Neural crest cell (in vitro differentiated cells): ENCODE results near the gene TMPRSS13. TPM values are rescaled to one million over a fixed set of nuclear protein-coding genes. Genes with fewer than 3 reads are reported as not detected.

ENCODE experiments used
- DNase-seq: peaks from one replicate; pipeline ENCODE4 v3.0.0; 2021; ENCODE audit warnings: low read depth, mixed read lengths, low spot score
- H3K27ac Mint-ChIP-seq: one replicate; pipeline ENCODE4 v1.8.0; 2021; ENCODE audit warnings: mild to moderate bottlenecking, mixed read lengths; ENCODE audit not compliant: unreplicated experiment
- H3K27me3 Mint-ChIP-seq: 2 replicates; pipeline ENCODE4 v1.8.0; 2021; ENCODE audit warnings: low read depth, mild to moderate bottlenecking, mixed read lengths
- H3K36me3 Mint-ChIP-seq: 2 replicates; pipeline ENCODE4 v1.8.0; 2021; ENCODE audit warnings: low read depth, mild to moderate bottlenecking, mixed read lengths
- H3K4me1 Mint-ChIP-seq: 2 replicates; pipeline ENCODE4 v1.8.0; 2021; ENCODE audit warnings: mixed read lengths
- H3K4me3 Mint-ChIP-seq: one replicate; pipeline ENCODE4 v1.8.0; 2021; ENCODE audit warnings: mild to moderate bottlenecking, mixed read lengths
- H3K9me3 Mint-ChIP-seq: 2 replicates; pipeline ENCODE4 v1.8.0; 2021; ENCODE audit warnings: mixed read lengths
- total RNA-seq: library from RNA; stranded (reverse); gene quantifications from 2 replicates; pipeline ENCODE4 v1.2.1, GENCODE V29; 2021
- TF ChIP-seq, protein P1 (sequence below): fragments of 200-600 bp; sonication (generic); conservative IDR thresholded peaks from 2 replicates; pipeline ENCODE4 v1.5.0; 2021; ENCODE audit warnings: antibody characterized with exemption, mild to moderate bottlenecking

Gene TMPRSS13
- total RNA-seq, 1 donor from 2014 or later: not detected

DNA sequence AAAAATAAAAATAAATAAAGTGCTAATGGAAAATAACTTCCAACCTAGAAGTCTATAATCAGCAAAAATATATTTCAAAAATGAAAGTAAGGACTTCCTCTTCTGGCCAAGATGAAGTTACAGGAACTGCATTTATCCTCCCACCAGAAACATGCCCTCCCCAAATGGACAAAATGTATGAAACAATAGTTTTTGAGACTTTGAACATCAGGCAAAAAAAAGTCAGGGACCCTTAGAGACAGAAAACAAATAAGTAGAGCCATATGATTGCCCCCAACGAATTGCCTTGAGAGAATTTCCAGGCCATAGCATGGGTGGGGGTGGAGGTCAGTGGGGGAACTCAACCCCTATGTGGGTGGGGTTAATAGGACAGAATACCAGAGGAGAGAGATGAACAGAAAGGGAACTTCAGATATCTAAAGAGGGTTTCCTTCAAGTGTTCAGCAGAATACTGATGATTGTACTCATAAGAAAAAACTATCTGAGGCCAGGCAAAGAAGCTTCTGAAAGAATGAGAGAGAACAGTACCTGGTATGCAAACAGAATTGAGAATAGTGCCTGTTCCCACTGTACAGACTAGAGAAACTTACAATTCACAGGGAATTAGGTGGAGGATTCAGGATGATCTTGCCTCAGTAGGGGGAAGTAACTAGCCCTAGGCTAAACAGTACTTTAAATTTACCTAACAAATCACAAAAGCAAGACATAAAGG lies 30.4 kb upstream of the TMPRSS13 start:
- Mint-ChIP-seq H3K4me1 (peaks cover 4% of the 10 kb centered on the region), H3K9me3 (peaks cover 7% of the 10 kb centered on the region), H3K36me3 (no peaks in the 10 kb centered on the region)

DNA sequence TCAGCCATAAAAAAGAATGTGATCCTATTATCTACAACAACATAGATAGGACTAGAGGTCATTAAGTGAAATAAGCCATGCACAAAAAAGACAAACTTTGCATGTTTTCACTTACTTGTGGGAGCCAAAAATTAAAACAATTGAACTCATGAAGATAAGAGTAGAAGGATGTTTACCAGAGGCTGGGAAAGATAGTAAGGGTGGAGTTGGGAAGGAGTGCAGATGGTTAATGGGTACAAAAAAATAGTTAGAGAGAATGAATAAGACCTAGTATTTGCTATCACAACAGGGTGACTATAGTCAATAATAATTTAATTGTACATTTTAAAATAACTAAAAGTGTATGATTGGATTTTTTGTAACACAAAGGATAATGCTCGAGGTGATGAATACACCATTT lies 29.7 kb upstream of the TMPRSS13 start:
- no peak overlapping the region for H3K4me3 Mint-ChIP-seq
- H3K27me3 Mint-ChIP-seq: no peaks in the 10 kb centered on the region
- H3K9me3 Mint-ChIP-seq: peaks cover 7% of the 10 kb centered on the region
- H3K4me1 Mint-ChIP-seq: peaks cover 4% of the 10 kb centered on the region
- no peaks in the 10 kb centered on the region for H3K36me3 Mint-ChIP-seq
- no peak for DNase-seq
- TF ChIP-seq, protein P1, sequence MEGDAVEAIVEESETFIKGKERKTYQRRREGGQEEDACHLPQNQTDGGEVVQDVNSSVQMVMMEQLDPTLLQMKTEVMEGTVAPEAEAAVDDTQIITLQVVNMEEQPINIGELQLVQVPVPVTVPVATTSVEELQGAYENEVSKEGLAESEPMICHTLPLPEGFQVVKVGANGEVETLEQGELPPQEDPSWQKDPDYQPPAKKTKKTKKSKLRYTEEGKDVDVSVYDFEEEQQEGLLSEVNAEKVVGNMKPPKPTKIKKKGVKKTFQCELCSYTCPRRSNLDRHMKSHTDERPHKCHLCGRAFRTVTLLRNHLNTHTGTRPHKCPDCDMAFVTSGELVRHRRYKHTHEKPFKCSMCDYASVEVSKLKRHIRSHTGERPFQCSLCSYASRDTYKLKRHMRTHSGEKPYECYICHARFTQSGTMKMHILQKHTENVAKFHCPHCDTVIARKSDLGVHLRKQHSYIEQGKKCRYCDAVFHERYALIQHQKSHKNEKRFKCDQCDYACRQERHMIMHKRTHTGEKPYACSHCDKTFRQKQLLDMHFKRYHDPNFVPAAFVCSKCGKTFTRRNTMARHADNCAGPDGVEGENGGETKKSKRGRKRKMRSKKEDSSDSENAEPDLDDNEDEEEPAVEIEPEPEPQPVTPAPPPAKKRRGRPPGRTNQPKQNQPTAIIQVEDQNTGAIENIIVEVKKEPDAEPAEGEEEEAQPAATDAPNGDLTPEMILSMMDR: no peak
- H3K27ac Mint-ChIP-seq: no peak overlapping the region

More for the DNA sequence above, 30.4 kb upstream of the TMPRSS13 start:
- H3K27me3 Mint-ChIP-seq: no peaks in the 10 kb centered on the region
- H3K4me3 Mint-ChIP-seq: no peak overlapping the region
- TF ChIP-seq, protein P1: no peak
- no peak for DNase-seq
- no peak overlapping the region for H3K27ac Mint-ChIP-seq

- H3K4me1 Mint-ChIP-seq: no peaks in the 10 kb centered on the region
- H3K36me3 Mint-ChIP-seq: no peaks in the 10 kb centered on the region
- H3K27ac Mint-ChIP-seq: no peak overlapping the region
- no peaks in the 10 kb centered on the region for H3K27me3 Mint-ChIP-seq
- peaks cover 6% of the 10 kb centered on the region for H3K9me3 Mint-ChIP-seq
- TF ChIP-seq, protein P1: no peak
- no peak overlapping the region for H3K4me3 Mint-ChIP-seq
- DNase-seq: no peak
Measured at GRCh38 chr11:117953024-117953671, 23.9 kb upstream of the TMPRSS13 start.

DNA sequence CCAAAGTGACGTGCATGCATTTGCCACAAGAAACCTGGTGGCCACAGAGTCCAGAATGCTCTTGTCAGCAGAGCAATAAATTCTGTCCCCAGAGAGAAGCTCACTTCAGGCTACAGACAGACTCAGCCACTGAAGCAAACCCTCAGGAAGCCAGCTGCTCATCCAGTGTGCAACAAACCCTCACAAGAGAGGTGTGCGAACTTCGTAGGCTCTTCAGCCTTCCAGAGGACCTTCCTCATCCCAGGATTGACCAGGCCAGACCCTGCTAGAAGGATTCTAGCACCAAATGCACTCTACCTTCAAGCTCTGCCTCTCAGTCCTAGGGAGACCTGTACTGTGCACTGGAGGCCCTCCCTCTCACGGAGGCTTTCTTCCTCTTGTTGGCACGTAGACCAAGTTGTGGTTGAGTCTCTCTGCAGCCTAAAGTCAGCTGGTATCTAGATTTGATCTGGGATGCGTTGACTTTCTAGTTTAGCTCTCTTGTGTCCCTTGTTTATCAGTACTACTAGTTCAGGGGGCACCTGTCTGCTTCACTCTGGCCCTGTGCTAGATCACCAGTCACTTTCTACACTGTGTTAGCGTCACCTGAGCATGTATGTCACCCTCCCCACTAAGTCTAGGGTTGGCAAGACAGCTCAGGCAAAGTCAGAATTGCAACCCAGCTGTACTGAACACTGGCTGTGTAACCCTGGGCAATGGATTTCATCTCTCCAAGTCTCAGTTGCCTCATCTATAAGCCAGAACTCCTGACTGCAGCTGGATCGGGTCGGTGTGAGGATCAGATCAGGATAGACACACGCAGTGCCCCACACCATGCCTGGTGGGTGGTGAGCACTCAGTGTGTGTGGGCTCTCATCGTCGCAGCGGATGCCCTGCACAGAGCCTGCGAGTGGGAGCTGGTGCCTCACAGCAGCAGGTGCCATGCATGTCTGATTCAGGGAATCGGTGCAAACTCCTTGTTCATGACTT lies 22.1 kb upstream of the TMPRSS13 start:
- H3K27me3 Mint-ChIP-seq: no peaks in the 10 kb centered on the region
- DNase-seq: no peak
- H3K4me3 Mint-ChIP-seq: no peak overlapping the region

GRCh38 chr11:117950301-117950700 lies 21.1 kb upstream of the TMPRSS13 start:
- TF ChIP-seq, protein P1: peak; percentile 29
- Mint-ChIP-seq H3K36me3 (no peaks in the 10 kb centered on the region), H3K9me3 (no peaks in the 10 kb centered on the region), H3K4me3 (no peak overlapping the region), H3K27ac (no peak overlapping the region), H3K27me3 (no peaks in the 10 kb centered on the region), H3K4me1 (peaks cover 11% of the 10 kb centered on the region)
- no peak for DNase-seq

More for the DNA sequence above, 22.1 kb upstream of the TMPRSS13 start:
- TF ChIP-seq, protein P1: no peak
- Mint-ChIP-seq H3K9me3 (no peaks in the 10 kb centered on the region), H3K4me1 (peaks cover 11% of the 10 kb centered on the region), H3K27ac (peak overlapping the region; percentile 17), H3K36me3 (no peaks in the 10 kb centered on the region)
